Neutrophil (primary cell): ENCODE results near the gene JAGN1.

Experiments used
- H3K27ac ChIP-seq: fragments of 200-600 bp; sonication (generic); 2 replicates; pipeline ENCODE4 v1.5.1; 2016; ENCODE audit warnings: mild to moderate bottlenecking, moderate library complexity
- H3K27me3 ChIP-seq: fragments of 200-600 bp; sonication (generic); 2 replicates; pipeline ENCODE4 v1.6.0; 2016; ENCODE audit warnings: mild to moderate bottlenecking
- H3K36me3 ChIP-seq: fragments of 200-600 bp; sonication (generic); 2 replicates; pipeline ENCODE4 v1.5.1; 2017
- H3K4me1 ChIP-seq, 2 experiments: fragments of 200-600 bp in 1 of 2; sonication (generic) in 1 of 2; 1 replicate in 1 of 2; 2 replicates in 1 of 2; pipeline versions ENCODE4 v1.5.1 to v1.6.1; 2013 to 2016; ENCODE audit warnings: low read depth in 1 of 2, low read length in 1 of 2, mild to moderate bottlenecking in 1 of 2, moderate library complexity in 1 of 2; ENCODE audit not compliant: control insufficient read depth in 1 of 2, insufficient read depth in 1 of 2
- H3K4me3 ChIP-seq, 2 experiments: fragments of 200-600 bp in 1 of 2; sonication (generic) in 1 of 2; 1 replicate in 1 of 2; 2 replicates in 1 of 2; pipeline ENCODE4 v1.5.1; 2013 to 2016; ENCODE audit warnings: low read depth in 1 of 2, low read length in 1 of 2, mild to moderate bottlenecking in 1 of 2, moderate library complexity in 1 of 2
- H3K9me3 ChIP-seq: fragments of 200-600 bp; sonication (generic); 2 replicates; pipeline ENCODE4 v1.5.1; 2016
- CTCF ChIP-seq: fragments of 200-600 bp; sonication (generic); IDR thresholded peaks from 2 replicates; pipeline ENCODE4 v1.5.1; 2016; ENCODE audit warnings: antibody characterized with exemption

Gene JAGN1

DNA sequence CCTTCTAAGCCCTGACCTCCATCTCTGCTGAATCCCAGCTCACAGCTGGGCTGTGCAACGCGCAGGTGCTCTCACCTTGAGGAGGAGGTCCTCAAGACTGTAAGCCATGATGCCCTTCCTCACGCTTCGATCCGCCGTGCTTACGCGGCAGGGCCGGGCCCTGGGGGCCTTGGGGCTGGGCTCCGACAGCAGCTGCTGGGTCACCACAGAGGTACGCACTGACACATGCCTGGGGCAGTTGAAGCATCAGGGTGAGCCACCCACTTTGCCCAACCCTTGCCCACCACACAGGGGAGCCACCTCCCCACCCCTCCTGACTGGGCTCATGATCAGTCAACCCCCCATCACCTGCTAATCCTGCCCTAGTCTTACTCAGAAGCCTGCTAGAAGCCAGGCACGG is 13.4 kb upstream of the JAGN1 start:
- Histone ChIP-seq H3K9me3 (no peaks in the 10 kb centered on the region), H3K4me3 (no peak overlapping the region), H3K27ac (no peak overlapping the region), H3K36me3 (no peaks in the 10 kb centered on the region), H3K27me3 (no peaks in the 10 kb centered on the region), H3K4me1 (no peaks in the 10 kb centered on the region)
- no peak for TF ChIP-seq CTCF

GRCh38 chr3:9878700-9879099 is 11.7 kb upstream of the JAGN1 start:
- no peak for TF ChIP-seq CTCF
- H3K27me3 ChIP-seq = no peaks in the 10 kb centered on the region
- H3K36me3 ChIP-seq = no peaks in the 10 kb centered on the region
- no peak overlapping the region for H3K27ac ChIP-seq
- no peaks in the 10 kb centered on the region for H3K4me1 ChIP-seq
- no peak overlapping the region for H3K4me3 ChIP-seq
- H3K9me3 ChIP-seq = no peaks in the 10 kb centered on the region

GRCh38 chr3:9879830-9880549 is 10.4 kb upstream of the JAGN1 start, which contains the start of gene CIDEC:
TSS of gene CIDEC (minus strand) at chr3:9880253. CDS start at chr3:9878486, 1,767 bp downstream.
- Histone ChIP-seq H3K27me3 (no peaks in the 10 kb centered on the region), H3K27ac (no peak within 1 kb of the TSS), H3K36me3 (no peaks in the 10 kb centered on the region), H3K4me3 (no peak within 1 kb of the TSS), H3K4me1 (no peaks in the 10 kb centered on the region), H3K9me3 (no peaks in the 10 kb centered on the region)
- TF ChIP-seq CTCF = no peak

DNA sequence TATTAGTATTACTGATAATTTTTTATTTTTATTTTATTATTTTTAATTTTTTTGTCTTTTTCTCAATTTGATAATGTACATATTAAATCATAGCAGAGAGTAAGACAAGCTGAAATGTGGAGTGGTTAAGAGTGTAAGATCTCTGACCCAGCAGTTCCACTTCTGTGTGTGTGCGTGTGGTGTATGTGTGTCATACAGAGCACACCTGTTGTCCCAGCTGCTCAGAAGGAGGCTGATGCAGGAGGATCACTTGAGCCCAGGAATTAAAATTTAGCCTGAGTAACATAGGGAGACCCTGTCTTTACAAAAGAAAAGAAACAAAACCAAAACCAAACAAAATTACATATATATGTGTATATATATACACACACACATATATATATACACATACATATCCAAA is 9.0 kb upstream of the JAGN1 start:
- Histone ChIP-seq H3K9me3 (no peaks in the 10 kb centered on the region), H3K4me3 (no peak overlapping the region), H3K27me3 (no peaks in the 10 kb centered on the region), H3K27ac (no peak overlapping the region), H3K36me3 (no peaks in the 10 kb centered on the region), H3K4me1 (no peaks in the 10 kb centered on the region)
- no peak for TF ChIP-seq CTCF

GRCh38 chr3:9883706-9884554 is 6.5 kb upstream of the JAGN1 start:
- Histone ChIP-seq H3K9me3 (no peaks in the 10 kb centered on the region), H3K27me3 (no peaks in the 10 kb centered on the region), H3K4me3 (no peak overlapping the region), H3K27ac (no peak overlapping the region), H3K36me3 (no peaks in the 10 kb centered on the region), H3K4me1 (no peaks in the 10 kb centered on the region)
- no peak for TF ChIP-seq CTCF
